ENCODE data around the gene DPP6.
"Not testable (repeated sequence)": the region's sequence is repeated elsewhere in the genome, so short reads cannot be mapped to it uniquely, and the experiment has no call there.

DPP6 gene

GRCh38 chr7:154151306-154151705 lies 99.1 kb downstream of the DPP6 start:
- not testable (repeated sequence) for FAIRE-seq

GRCh38 chr7:154155928-154156327 lies 103.7 kb downstream of the DPP6 start:
- not testable (repeated sequence) for FAIRE-seq

- not testable (repeated sequence) for FAIRE-seq
Observed at GRCh38 chr7:154162921-154163320, 110.7 kb downstream of the DPP6 start.

GRCh38 chr7:154163642-154164041 lies 111.4 kb downstream of the DPP6 start:
- not testable (repeated sequence) for FAIRE-seq

- no peak for FAIRE-seq
Observed at GRCh38 chr7:154167051-154167450, 114.9 kb downstream of the DPP6 start.

- no peak for FAIRE-seq
Observed at GRCh38 chr7:154167807-154168206, 115.6 kb downstream of the DPP6 start.

- FAIRE-seq, result no peak
Observed at GRCh38 chr7:154171422-154171821, 119.2 kb downstream of the DPP6 start.

- FAIRE-seq, result no peak
Observed at GRCh38 chr7:154172236-154172635, 120.0 kb downstream of the DPP6 start.

GRCh38 chr7:154177584-154177983 lies 125.4 kb downstream of the DPP6 start:
- no peak for FAIRE-seq

GRCh38 chr7:154178895-154179294 lies 126.7 kb downstream of the DPP6 start:
- FAIRE-seq, result no peak

GRCh38 chr7:154183482-154183881 lies 131.3 kb downstream of the DPP6 start:
- no peak for FAIRE-seq

- FAIRE-seq, result no peak
Observed at GRCh38 chr7:154183946-154184345, 131.7 kb downstream of the DPP6 start.

GRCh38 chr7:154186811-154187210 lies 134.6 kb downstream of the DPP6 start:
- no peak for FAIRE-seq

GRCh38 chr7:154188330-154188729 lies 136.1 kb downstream of the DPP6 start:
- no peak for FAIRE-seq

GRCh38 chr7:154195266-154195665 lies 143.1 kb downstream of the DPP6 start:
- FAIRE-seq, result no peak

GRCh38 chr7:154198481-154198880 lies 146.3 kb downstream of the DPP6 start:
- no peak for FAIRE-seq

GRCh38 chr7:154200241-154200640 lies 148.0 kb downstream of the DPP6 start:
- FAIRE-seq, result no peak

GRCh38 chr7:154202002-154202401 lies 149.8 kb downstream of the DPP6 start:
- FAIRE-seq, result no peak

- FAIRE-seq, result no peak
Observed at GRCh38 chr7:154204046-154204445, 151.8 kb downstream of the DPP6 start.

GRCh38 chr7:154212861-154213260 lies 160.7 kb downstream of the DPP6 start:
- FAIRE-seq, result no peak

- FAIRE-seq, result no peak
Observed at GRCh38 chr7:154217688-154218340, 165.6 kb downstream of the DPP6 start.

- FAIRE-seq, result no peak
Observed at GRCh38 chr7:154231732-154232131, 179.5 kb downstream of the DPP6 start.

- no peak for FAIRE-seq
Observed at GRCh38 chr7:154232700-154233099, 180.5 kb downstream of the DPP6 start.

GRCh38 chr7:154241988-154242387 lies 189.8 kb downstream of the DPP6 start:
- no peak for FAIRE-seq

GRCh38 chr7:154242709-154243108 lies 190.5 kb downstream of the DPP6 start:
- no peak for FAIRE-seq

All from G401.6 (cell line).